Panc1 (cell line): ENCODE data around the gene PPM1B. TPM values are rescaled to one million over a fixed set of nuclear protein-coding genes. Genes with fewer than 3 reads are reported as not detected.
A peak's percentile ranks its signal among the peaks of the same experiment; 100 is the strongest.

Source experiments
- ATAC-seq: fragments of 200-7000 bp; cut with Tn5 transposase; 2 replicates; pipeline ENCODE4 v1.9.1; 2020; ENCODE audit warnings: mild to moderate bottlenecking, moderate library complexity
- BruUV-seq: library from RNA; stranded (reverse); fragments of 400-500 nt; replicated peaks from 2 replicates; lab custom pipeline; 2021; lab: Mats Ljungman, UMichigan
- CTCF ChIA-PET: fragments of 300-600 bp; sonication (Branson Sonifier 250); formaldehyde crosslinking; loops from one replicate; lab custom pipeline; 2022; ENCODE audit warnings: antibody characterized with exemption; lab: Charles Lee
- POLR2A ChIA-PET: fragments of 300-600 bp; sonication (Branson Sonifier 250); formaldehyde crosslinking; loops from one replicate; lab custom pipeline; 2022; ENCODE audit warnings: antibody characterized with exemption; lab: Charles Lee
- DNase-seq: peaks from one replicate; pipeline ENCODE4 v3.0.0-alpha.2; 2010; ENCODE audit warnings: low read depth, low spot score
- H3K27ac ChIP-seq: 2 replicates; pipeline ENCODE4 v1.5.1; 2011; ENCODE audit warnings: mild to moderate bottlenecking, low read length, inconsistent platforms
- H3K27me3 ChIP-seq: fragments of 200-500 bp; sonication (Bioruptor generic); 2 replicates; pipeline ENCODE4 v1.6.0; 2014; ENCODE audit warnings: low read length, inconsistent platforms; ENCODE audit not compliant: control insufficient read depth, insufficient read depth
- H3K36me3 ChIP-seq: fragments of 200-500 bp; sonication (Bioruptor generic); 2 replicates; pipeline ENCODE4 v1.5.1; 2014; ENCODE audit warnings: inconsistent platforms, mild to moderate bottlenecking, low read length, moderate library complexity; ENCODE audit not compliant: control insufficient read depth, insufficient read depth
- H3K4me1 ChIP-seq: 2 replicates; pipeline ENCODE4 v1.5.1; 2011; ENCODE audit warnings: inconsistent platforms, mild to moderate bottlenecking, low read length, moderate library complexity; ENCODE audit not compliant: control insufficient read depth, insufficient read depth
- H3K4me3 ChIP-seq, 2 experiments: 2 replicates each; pipeline ENCODE4 v1.5.1; 2011 to 2012; ENCODE audit warnings: low read depth in 2 of 2, low read length in 2 of 2, mild to moderate bottlenecking in 2 of 2, inconsistent platforms in 1 of 2, moderate library complexity in 1 of 2
- H3K9me3 ChIP-seq: fragments of 200-500 bp; sonication (Bioruptor generic); 2 replicates; pipeline ENCODE4 v1.5.1; 2014; ENCODE audit warnings: low read depth, mild to moderate bottlenecking, inconsistent platforms, low read length, moderate library complexity; ENCODE audit not compliant: control insufficient read depth, insufficient read depth
- POLR2AphosphoS5 ChIP-seq: IDR thresholded peaks from 2 replicates; pipeline ENCODE4 v1.6.1; 2012; ENCODE audit warnings: mild to moderate bottlenecking, low read depth, low read length, moderate library complexity
- SIN3A ChIP-seq: IDR thresholded peaks from 2 replicates; pipeline ENCODE4 v1.6.1; 2012; ENCODE audit warnings: low read depth, mild to moderate bottlenecking, low read length, moderate library complexity, borderline replicate concordance; ENCODE audit not compliant: insufficient read depth
- TCF7L2 ChIP-seq: IDR thresholded peaks from 2 replicates; pipeline ENCODE4 v1.6.1; 2011; ENCODE audit warnings: mild to moderate bottlenecking, low read depth, low read length, inconsistent platforms
- in situ Hi-C: cut with HindIII; loops from 2 replicates; pipeline ENCODE4 v1.10.0; 2016; ENCODE audit warnings: low sequenced_read_pairs, low pct_unique_long_range_greater_than_20kb
- intact Hi-C: fragments of 100-400 bp; cut with micrococcal nuclease; formaldehyde crosslinking; loops from one replicate; pipeline ENCODE4 v1.10.0; 2022; ENCODE audit not compliant: unreplicated experiment
- total RNA-seq: library from RNA; stranded (reverse); gene quantifications from one replicate; pipeline ENCODE4 v1.2.1, GENCODE V29; 2021; ENCODE audit not compliant: unreplicated experiment
- TF ChIP-seq, protein P1 (sequence below): fragments of 450-650 bp; IDR thresholded peaks from 2 replicates; pipeline ENCODE4 v1.5.1; 2017; ENCODE audit warnings: mild to moderate bottlenecking
- TF ChIP-seq, protein P2 (sequence below), 2 experiments: IDR thresholded peaks; 2 replicates each; pipeline ENCODE4 v1.6.1; 2011 to 2012; ENCODE audit warnings: low read depth in 2 of 2, control low read depth in 1 of 2, low read length in 1 of 2, mild to moderate bottlenecking in 1 of 2, moderate library complexity in 1 of 2; ENCODE audit not compliant: insufficient read depth in 1 of 2

Gene PPM1B
- total RNA-seq, 1 experiment from 2014 or later, result 36.0 TPM

DNA sequence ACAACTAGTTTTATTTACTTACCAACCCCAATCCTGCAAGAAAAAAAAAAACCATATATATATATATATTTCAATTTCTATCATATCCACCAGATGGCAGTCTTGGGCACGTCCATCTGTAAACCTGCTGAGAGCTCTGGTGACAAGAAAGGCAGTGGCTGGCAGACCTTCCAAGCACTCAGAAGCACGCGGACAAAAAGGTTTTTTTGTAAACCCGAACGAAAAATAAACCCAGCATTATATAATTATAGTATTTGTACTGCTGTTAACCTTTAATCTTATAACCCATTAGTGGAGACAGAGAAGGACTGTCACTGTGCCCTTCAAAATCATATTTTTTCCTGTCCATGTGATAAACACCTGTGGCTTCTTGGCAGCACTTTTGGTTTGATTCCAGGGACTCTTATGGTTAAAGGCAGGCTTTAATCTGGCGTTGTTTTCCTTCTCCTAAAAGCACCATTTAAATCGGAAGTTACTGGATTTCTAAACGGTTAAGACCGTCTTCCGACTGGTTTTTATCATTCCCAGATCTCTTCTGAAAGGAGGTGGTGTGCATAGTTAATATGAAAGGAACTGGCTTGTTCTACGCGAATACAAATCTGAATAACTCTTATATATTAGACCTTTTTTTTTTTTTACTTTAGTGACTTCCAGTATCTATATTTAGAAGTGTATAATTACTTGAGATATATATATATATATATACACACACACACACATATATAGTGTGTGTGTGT lies 75.6 kb downstream of the PPM1B start:
- TF ChIP-seq, protein P1, sequence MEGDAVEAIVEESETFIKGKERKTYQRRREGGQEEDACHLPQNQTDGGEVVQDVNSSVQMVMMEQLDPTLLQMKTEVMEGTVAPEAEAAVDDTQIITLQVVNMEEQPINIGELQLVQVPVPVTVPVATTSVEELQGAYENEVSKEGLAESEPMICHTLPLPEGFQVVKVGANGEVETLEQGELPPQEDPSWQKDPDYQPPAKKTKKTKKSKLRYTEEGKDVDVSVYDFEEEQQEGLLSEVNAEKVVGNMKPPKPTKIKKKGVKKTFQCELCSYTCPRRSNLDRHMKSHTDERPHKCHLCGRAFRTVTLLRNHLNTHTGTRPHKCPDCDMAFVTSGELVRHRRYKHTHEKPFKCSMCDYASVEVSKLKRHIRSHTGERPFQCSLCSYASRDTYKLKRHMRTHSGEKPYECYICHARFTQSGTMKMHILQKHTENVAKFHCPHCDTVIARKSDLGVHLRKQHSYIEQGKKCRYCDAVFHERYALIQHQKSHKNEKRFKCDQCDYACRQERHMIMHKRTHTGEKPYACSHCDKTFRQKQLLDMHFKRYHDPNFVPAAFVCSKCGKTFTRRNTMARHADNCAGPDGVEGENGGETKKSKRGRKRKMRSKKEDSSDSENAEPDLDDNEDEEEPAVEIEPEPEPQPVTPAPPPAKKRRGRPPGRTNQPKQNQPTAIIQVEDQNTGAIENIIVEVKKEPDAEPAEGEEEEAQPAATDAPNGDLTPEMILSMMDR, result peak; percentile 80
- TF ChIP-seq, protein P2, sequence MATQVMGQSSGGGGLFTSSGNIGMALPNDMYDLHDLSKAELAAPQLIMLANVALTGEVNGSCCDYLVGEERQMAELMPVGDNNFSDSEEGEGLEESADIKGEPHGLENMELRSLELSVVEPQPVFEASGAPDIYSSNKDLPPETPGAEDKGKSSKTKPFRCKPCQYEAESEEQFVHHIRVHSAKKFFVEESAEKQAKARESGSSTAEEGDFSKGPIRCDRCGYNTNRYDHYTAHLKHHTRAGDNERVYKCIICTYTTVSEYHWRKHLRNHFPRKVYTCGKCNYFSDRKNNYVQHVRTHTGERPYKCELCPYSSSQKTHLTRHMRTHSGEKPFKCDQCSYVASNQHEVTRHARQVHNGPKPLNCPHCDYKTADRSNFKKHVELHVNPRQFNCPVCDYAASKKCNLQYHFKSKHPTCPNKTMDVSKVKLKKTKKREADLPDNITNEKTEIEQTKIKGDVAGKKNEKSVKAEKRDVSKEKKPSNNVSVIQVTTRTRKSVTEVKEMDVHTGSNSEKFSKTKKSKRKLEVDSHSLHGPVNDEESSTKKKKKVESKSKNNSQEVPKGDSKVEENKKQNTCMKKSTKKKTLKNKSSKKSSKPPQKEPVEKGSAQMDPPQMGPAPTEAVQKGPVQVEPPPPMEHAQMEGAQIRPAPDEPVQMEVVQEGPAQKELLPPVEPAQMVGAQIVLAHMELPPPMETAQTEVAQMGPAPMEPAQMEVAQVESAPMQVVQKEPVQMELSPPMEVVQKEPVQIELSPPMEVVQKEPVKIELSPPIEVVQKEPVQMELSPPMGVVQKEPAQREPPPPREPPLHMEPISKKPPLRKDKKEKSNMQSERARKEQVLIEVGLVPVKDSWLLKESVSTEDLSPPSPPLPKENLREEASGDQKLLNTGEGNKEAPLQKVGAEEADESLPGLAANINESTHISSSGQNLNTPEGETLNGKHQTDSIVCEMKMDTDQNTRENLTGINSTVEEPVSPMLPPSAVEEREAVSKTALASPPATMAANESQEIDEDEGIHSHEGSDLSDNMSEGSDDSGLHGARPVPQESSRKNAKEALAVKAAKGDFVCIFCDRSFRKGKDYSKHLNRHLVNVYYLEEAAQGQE (IDR thresholded peaks at IDR 0.05; ENCODE audit: insufficient read depth in 1 of 2, low read depth in 2 of 2, low read length in 1 of 2), result no peak
- Histone ChIP-seq H3K27me3 (no peaks in the 10 kb centered on the region), H3K27ac (peak overlapping the region; percentile 81), H3K4me1 (peaks cover 23% of the 10 kb centered on the region), H3K4me3 (peak overlapping the region; percentile 21 to 38), H3K36me3 (no peaks in the 10 kb centered on the region), H3K9me3 (no peaks in the 10 kb centered on the region)
- in situ Hi-C loops, result no loop called here
- no TSS peak for BruUV-seq
- DNase-seq, result peak; percentile 61
- ATAC-seq, result peak; percentile 77
- ChIA-PET POLR2A (no interaction called here), CTCF (interaction anchor here (0.7 to 0.9 kb wide), 8 partner anchors 12 to 711 kb away, joined by 3 to 7 read pairs (median 4); partner anchors contain the start of genes CAMKMT and PREPL)
- intact Hi-C loops, result loop anchor here (2.0 to 10.0 kb wide), 3 partner anchors 48 to 710 kb away; no protein-coding TSS in a partner anchor

DNA sequence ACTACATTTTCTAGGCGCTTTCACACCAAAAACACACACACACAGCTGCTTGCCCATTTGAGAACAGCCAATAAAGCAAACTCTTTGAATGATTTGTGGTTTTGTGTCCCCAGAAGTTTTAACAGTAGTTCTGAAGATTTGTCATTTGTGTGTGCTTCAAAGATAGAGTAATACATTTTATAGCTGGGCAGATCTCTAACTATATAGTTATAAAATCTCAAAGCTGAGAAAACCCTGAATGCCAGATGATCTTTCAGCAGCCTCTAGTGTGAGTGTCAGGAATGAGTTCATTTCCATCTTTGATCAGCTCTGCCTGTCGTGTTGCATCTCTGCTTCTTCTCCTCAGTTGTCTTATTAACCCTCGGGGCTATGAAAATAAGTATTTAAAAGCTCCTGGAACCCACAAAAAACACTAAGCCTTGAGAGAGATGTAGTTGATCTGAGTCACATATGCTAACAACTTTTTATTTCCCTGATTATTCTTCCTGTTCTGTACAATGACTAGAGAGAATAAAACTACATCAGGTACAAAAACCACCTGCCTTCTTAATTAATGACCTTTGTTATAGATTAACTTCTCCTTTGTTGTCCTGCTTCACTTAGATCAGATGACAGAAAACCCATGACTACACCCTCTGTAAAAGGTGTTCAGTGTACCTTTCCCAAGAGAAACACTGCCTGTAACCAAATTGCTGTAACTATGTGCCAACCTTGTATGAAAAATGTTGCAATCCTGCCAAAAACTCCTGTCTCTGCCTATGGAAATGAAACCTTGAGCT lies 76.6 kb downstream of the PPM1B start:
- TF ChIP-seq, protein P1, result no peak; the same call in 1 of the 2 replicates
- TF ChIP-seq, protein P2 (IDR thresholded peaks at IDR 0.05; ENCODE audit: insufficient read depth in 1 of 2, low read depth in 2 of 2, low read length in 1 of 2), result no peak
- TF ChIP-seq SIN3A (no peak), TCF7L2 (no peak), POLR2AphosphoS5 (no peak)
- ATAC-seq, result no peak
- Histone ChIP-seq H3K27me3 (no peaks in the 10 kb centered on the region), H3K4me1 (peaks cover 23% of the 10 kb centered on the region), H3K27ac (peak overlapping the region; percentile 81), H3K4me3 (no peak overlapping the region), H3K36me3 (no peaks in the 10 kb centered on the region), H3K9me3 (no peaks in the 10 kb centered on the region)
- in situ Hi-C loops (no loop called here), intact Hi-C loops (loop anchor here (2.0 to 10.0 kb wide), 2 partner anchors 98 to 710 kb away; no protein-coding TSS in a partner anchor)
- no TSS peak for BruUV-seq
- DNase-seq, result no peak
- CTCF ChIA-PET, result interaction anchor here (0.5 to 0.8 kb wide), 2 partner anchors 77 to 98 kb away, joined by 3 to 11 read pairs; partner anchors contain the start of gene PPM1B
- POLR2A ChIA-PET, result no interaction called here
